ENCODE data around the gene MIB1.

The MIB1 gene

GRCh38 chr18:21857871-21858270, 117.3 kb downstream of the MIB1 start:
- no peaks in the 10 kb centered on the region for H4K20me1 ChIP-seq (ENCODE audit: control insufficient read depth, insufficient read depth, low read depth, low read length)
- H3K36me3 ChIP-seq (ENCODE audit: control insufficient read depth, low read length), result peaks cover 20% of the 10 kb centered on the region
- H3K9me2 ChIP-seq (replicated peaks; ENCODE audit: control insufficient read depth, low read length), result no peaks in the 10 kb centered on the region
- H3K27ac ChIP-seq (ENCODE audit: low read depth, low read length), result no peak overlapping the region
- H3K4me2 ChIP-seq (ENCODE audit: low read length), result no peak overlapping the region
- H3K9me3 ChIP-seq (ENCODE audit: control insufficient read depth, insufficient read depth, low read length), result no peaks in the 10 kb centered on the region
- TF ChIP-seq EZH2phosphoT487 (IDR thresholded peaks at IDR 0.05; ENCODE audit: borderline replicate concordance, low read length) (no peak), CTCF (IDR thresholded peaks at IDR 0.05; ENCODE audit: low read depth, low read length, poor library complexity, severe bottlenecking) (no peak)
- H3K4me3 ChIP-seq (ENCODE audit: low read length), result no peak overlapping the region
- no peaks in the 10 kb centered on the region for H3F3A ChIP-seq (ENCODE audit: control insufficient read depth, insufficient read depth)
- peaks cover 6% of the 10 kb centered on the region for H3K4me1 ChIP-seq (ENCODE audit: control insufficient read depth, low read length)
- no peaks in the 10 kb centered on the region for H3K79me2 ChIP-seq (ENCODE audit: control insufficient read depth, low read length)
- no peaks in the 10 kb centered on the region for H3K27me3 ChIP-seq (ENCODE audit: control insufficient read depth, low read length)

GRCh38 chr18:21858544-21858943, 118.0 kb downstream of the MIB1 start:
- Histone ChIP-seq H3K4me3 (ENCODE audit: low read length) (no peak overlapping the region), H3K36me3 (ENCODE audit: control insufficient read depth, low read length) (peaks cover 24% of the 10 kb centered on the region), H3K9me2 (replicated peaks; ENCODE audit: control insufficient read depth, low read length) (no peaks in the 10 kb centered on the region)

GRCh38 chr18:21864386-21864785, 123.8 kb downstream of the MIB1 start:
- Histone ChIP-seq H3F3A (ENCODE audit: control insufficient read depth, insufficient read depth) (no peaks in the 10 kb centered on the region), H3K36me3 (ENCODE audit: control insufficient read depth, low read length) (peaks cover 15% of the 10 kb centered on the region)
- TF ChIP-seq EZH2phosphoT487 (IDR thresholded peaks at IDR 0.05; ENCODE audit: borderline replicate concordance, low read length) (no peak), CTCF (IDR thresholded peaks at IDR 0.05; ENCODE audit: low read depth, low read length, poor library complexity, severe bottlenecking) (no peak)

More at GRCh38 chr18:21858544-21858943, 118.0 kb downstream of the MIB1 start:
- Histone ChIP-seq H3K4me1 (ENCODE audit: control insufficient read depth, low read length) (no peaks in the 10 kb centered on the region), H3K27me3 (ENCODE audit: control insufficient read depth, low read length) (no peaks in the 10 kb centered on the region), H3K9me3 (ENCODE audit: control insufficient read depth, insufficient read depth, low read length) (no peaks in the 10 kb centered on the region), H3K4me2 (ENCODE audit: low read length) (no peak overlapping the region), H3F3A (ENCODE audit: control insufficient read depth, insufficient read depth) (no peaks in the 10 kb centered on the region), H3K27ac (ENCODE audit: low read depth, low read length) (no peak overlapping the region), H3K79me2 (ENCODE audit: control insufficient read depth, low read length) (no peaks in the 10 kb centered on the region), H4K20me1 (ENCODE audit: control insufficient read depth, insufficient read depth, low read depth, low read length) (no peaks in the 10 kb centered on the region)
- TF ChIP-seq CTCF (IDR thresholded peaks at IDR 0.05; ENCODE audit: low read depth, low read length, poor library complexity, severe bottlenecking) (no peak), EZH2phosphoT487 (IDR thresholded peaks at IDR 0.05; ENCODE audit: borderline replicate concordance, low read length) (no peak)

More at GRCh38 chr18:21864386-21864785, 123.8 kb downstream of the MIB1 start:
- Histone ChIP-seq H3K4me1 (ENCODE audit: control insufficient read depth, low read length) (peaks cover 7% of the 10 kb centered on the region), H3K9me2 (replicated peaks; ENCODE audit: control insufficient read depth, low read length) (no peaks in the 10 kb centered on the region), H3K4me2 (ENCODE audit: low read length) (no peak overlapping the region), H3K79me2 (ENCODE audit: control insufficient read depth, low read length) (no peaks in the 10 kb centered on the region), H3K27me3 (ENCODE audit: control insufficient read depth, low read length) (no peaks in the 10 kb centered on the region), H3K4me3 (ENCODE audit: low read length) (no peak overlapping the region), H3K9me3 (ENCODE audit: control insufficient read depth, insufficient read depth, low read length) (no peaks in the 10 kb centered on the region), H3K27ac (ENCODE audit: low read depth, low read length) (no peak overlapping the region), H4K20me1 (ENCODE audit: control insufficient read depth, insufficient read depth, low read depth, low read length) (no peaks in the 10 kb centered on the region)
